OCI-LY1 (cell line): ENCODE data around the gene WDFY2.
"Not testable (repeated sequence)": the region's sequence is repeated elsewhere in the genome, so short reads cannot be mapped to it uniquely, and the experiment has no call there.

Source experiments
- H2AFZ ChIP-seq: fragments of 200-600 bp; sonication (generic), shearing (Covaris generic); 2 replicates; pipeline ENCODE4 v1.6.0; 2014; ENCODE audit warnings: antibody characterized with exemption, mild to moderate bottlenecking, low read length
- H3F3A ChIP-seq: fragments of 200-600 bp; sonication (generic), shearing (Covaris generic); 2 replicates; pipeline ENCODE4 v1.6.0; 2014; ENCODE audit warnings: mild to moderate bottlenecking, antibody characterized with exemption, low read length, moderate library complexity; ENCODE audit not compliant: insufficient read depth
- H3K27ac ChIP-seq: fragments of 200-600 bp; sonication (generic); 2 replicates; pipeline ENCODE4 v1.5.1; 2014; ENCODE audit warnings: low read length, mixed run types, mild to moderate bottlenecking, low read depth; ENCODE audit not compliant: poor library complexity, severe bottlenecking
- H3K27me3 ChIP-seq: fragments of 200-600 bp; sonication (generic); 2 replicates; pipeline ENCODE4 v1.6.0; 2014; ENCODE audit warnings: antibody characterized with exemption, mild to moderate bottlenecking, low read length, moderate library complexity; ENCODE audit not compliant: insufficient read depth
- H3K36me3 ChIP-seq: fragments of 200-600 bp; sonication (generic); 2 replicates; pipeline ENCODE4 v1.6.1; 2014; ENCODE audit warnings: mild to moderate bottlenecking, antibody characterized with exemption, low read length, moderate library complexity, mixed read lengths; ENCODE audit not compliant: insufficient read depth
- H3K4me1 ChIP-seq: fragments of 200-600 bp; sonication (generic); 2 replicates; pipeline ENCODE4 v1.5.1; 2014; ENCODE audit warnings: mild to moderate bottlenecking, low read length, moderate library complexity; ENCODE audit not compliant: insufficient read depth, severe bottlenecking
- H3K4me2 ChIP-seq: fragments of 200-600 bp; sonication (generic), shearing (Covaris generic); 2 replicates; pipeline ENCODE4 v1.6.1; 2014; ENCODE audit warnings: low read length
- H3K4me3 ChIP-seq: fragments of 200-600 bp; sonication (generic); 2 replicates; pipeline ENCODE4 v1.5.1; 2014; ENCODE audit warnings: low read length, low read depth, mild to moderate bottlenecking, mixed read lengths; ENCODE audit not compliant: poor library complexity, severe bottlenecking
- H3K79me2 ChIP-seq: fragments of 200-600 bp; shearing (Covaris generic); 2 replicates; pipeline ENCODE4 v1.6.1; 2016; ENCODE audit warnings: mixed run types, low read length, mixed read lengths; ENCODE audit not compliant: insufficient read depth
- H3K9ac ChIP-seq: fragments of 200-600 bp; sonication (generic), shearing (Covaris generic); 2 replicates; pipeline ENCODE4 v1.6.1; 2014; ENCODE audit warnings: mild to moderate bottlenecking, low read length, mixed read lengths
- H3K9me2 ChIP-seq: fragments of 200-600 bp; sonication (generic), shearing (Covaris generic); 2 replicates; pipeline ENCODE4 v1.6.1; 2014; ENCODE audit warnings: low read depth, mild to moderate bottlenecking, low read length, mixed read lengths
- H3K9me3 ChIP-seq: fragments of 200-600 bp; shearing (Covaris generic); 2 replicates; pipeline ENCODE4 v1.6.1; 2014; ENCODE audit warnings: low read length, mixed read lengths
- H4K20me1 ChIP-seq: fragments of 200-600 bp; sonication (generic), shearing (Covaris generic); 2 replicates; pipeline ENCODE4 v1.6.0; 2016; ENCODE audit warnings: mild to moderate bottlenecking, low read length; ENCODE audit not compliant: insufficient read depth
- EZH2 ChIP-seq: fragments of 200-600 bp; sonication (generic), shearing (Covaris generic); IDR thresholded peaks from 2 replicates; pipeline ENCODE4 v1.8.0; 2017; ENCODE audit warnings: borderline replicate concordance, mixed run types, mild to moderate bottlenecking, antibody characterized with exemption, low read length, moderate library complexity, mixed read lengths
- TF ChIP-seq, protein P1 (sequence below): fragments of 200-600 bp; sonication (generic), shearing (Covaris generic); IDR thresholded peaks from 2 replicates; pipeline ENCODE4 v1.5.1; 2017; ENCODE audit warnings: mild to moderate bottlenecking, antibody characterized with exemption, low read length, moderate library complexity, mixed read lengths

The WDFY2 gene

DNA sequence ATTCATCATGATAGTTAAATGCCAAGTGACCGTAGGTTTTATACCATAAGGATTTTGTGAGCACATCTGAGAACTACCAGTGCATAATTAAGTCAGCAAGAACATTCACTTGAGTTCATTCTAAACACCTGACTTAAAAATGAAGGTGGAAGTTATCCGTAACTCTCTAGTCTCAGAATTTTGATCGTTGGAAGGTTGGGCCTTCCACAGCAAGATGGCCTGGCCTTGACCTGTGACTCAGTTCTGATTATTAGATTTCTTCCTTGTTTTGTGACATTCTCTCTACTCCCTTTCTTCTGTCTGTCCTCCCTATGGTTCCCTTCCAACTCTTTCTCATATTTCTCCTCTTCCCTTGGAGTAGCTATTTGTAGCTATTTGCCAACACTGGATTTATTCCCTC, 20.0 kb upstream of the WDFY2 start:
- Histone ChIP-seq H4K20me1 (no peaks in the 10 kb centered on the region), H3K27ac (no peak overlapping the region), H3K9me3 (no peaks in the 10 kb centered on the region), H3K27me3 (no peaks in the 10 kb centered on the region), H3K4me1 (no peaks in the 10 kb centered on the region), H3F3A (no peaks in the 10 kb centered on the region), H3K9me2 (no peaks in the 10 kb centered on the region), H3K4me3 (no peak overlapping the region), H3K9ac (no peak overlapping the region), H2AFZ (no peak overlapping the region), H3K36me3 (no peaks in the 10 kb centered on the region), H3K4me2 (no peak overlapping the region), H3K79me2 (no peaks in the 10 kb centered on the region)
- TF ChIP-seq EZH2 = no peak
- TF ChIP-seq, protein P1, sequence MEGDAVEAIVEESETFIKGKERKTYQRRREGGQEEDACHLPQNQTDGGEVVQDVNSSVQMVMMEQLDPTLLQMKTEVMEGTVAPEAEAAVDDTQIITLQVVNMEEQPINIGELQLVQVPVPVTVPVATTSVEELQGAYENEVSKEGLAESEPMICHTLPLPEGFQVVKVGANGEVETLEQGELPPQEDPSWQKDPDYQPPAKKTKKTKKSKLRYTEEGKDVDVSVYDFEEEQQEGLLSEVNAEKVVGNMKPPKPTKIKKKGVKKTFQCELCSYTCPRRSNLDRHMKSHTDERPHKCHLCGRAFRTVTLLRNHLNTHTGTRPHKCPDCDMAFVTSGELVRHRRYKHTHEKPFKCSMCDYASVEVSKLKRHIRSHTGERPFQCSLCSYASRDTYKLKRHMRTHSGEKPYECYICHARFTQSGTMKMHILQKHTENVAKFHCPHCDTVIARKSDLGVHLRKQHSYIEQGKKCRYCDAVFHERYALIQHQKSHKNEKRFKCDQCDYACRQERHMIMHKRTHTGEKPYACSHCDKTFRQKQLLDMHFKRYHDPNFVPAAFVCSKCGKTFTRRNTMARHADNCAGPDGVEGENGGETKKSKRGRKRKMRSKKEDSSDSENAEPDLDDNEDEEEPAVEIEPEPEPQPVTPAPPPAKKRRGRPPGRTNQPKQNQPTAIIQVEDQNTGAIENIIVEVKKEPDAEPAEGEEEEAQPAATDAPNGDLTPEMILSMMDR = no peak

DNA sequence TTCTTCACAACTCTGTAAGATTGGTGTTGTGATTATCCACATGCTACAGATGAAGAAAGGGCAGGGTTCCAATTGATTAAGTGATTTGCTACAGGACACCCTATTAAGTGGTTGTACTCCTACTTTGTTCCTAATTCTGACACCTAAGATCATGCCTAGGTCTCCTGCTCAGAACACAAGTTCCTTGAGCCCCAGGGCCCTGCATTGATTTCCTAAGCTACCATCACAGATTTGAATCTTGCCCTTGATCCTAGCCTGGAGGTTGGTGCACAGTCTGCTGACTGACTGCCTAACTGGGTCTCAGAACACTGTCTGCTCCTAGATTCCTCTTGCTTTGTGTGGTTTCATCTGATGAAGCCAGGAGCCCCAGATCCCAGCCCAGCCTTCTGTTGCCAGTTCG, 19.6 kb upstream of the WDFY2 start:
- Histone ChIP-seq H3K79me2 (no peaks in the 10 kb centered on the region), H3K9me3 (no peaks in the 10 kb centered on the region), H3K36me3 (no peaks in the 10 kb centered on the region), H3K9ac (no peak overlapping the region), H3K4me3 (no peak overlapping the region), H3K4me2 (no peak overlapping the region), H3F3A (no peaks in the 10 kb centered on the region), H3K9me2 (no peaks in the 10 kb centered on the region), H3K4me1 (no peaks in the 10 kb centered on the region), H4K20me1 (no peaks in the 10 kb centered on the region), H3K27ac (no peak overlapping the region), H3K27me3 (no peaks in the 10 kb centered on the region), H2AFZ (no peak overlapping the region)
- TF ChIP-seq, protein P1 = no peak
- no peak for TF ChIP-seq EZH2

DNA sequence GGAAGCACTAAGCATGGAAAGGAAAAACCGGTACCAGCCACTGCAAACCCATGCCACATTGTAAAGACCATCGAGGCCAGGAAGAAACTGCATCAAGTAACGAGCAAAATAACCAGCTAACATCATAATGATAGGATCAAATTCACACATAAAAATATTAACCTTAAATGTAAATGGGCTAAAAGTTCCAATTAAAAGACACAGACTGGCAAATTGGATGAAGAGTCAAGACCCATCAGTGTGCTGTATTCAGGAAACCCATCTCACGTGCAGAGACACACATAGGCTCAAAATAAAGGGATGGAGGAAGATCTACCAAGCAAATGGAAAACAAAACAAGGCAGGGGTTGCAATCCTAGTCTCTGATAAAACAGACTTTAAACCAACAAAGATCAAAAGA, 15.3 kb upstream of the WDFY2 start:
- H3K4me2 ChIP-seq, H2AFZ ChIP-seq, H3K4me1 ChIP-seq, H3K79me2 ChIP-seq, H3K27ac ChIP-seq, H3K9me2 ChIP-seq, H4K20me1 ChIP-seq, H3K36me3 ChIP-seq, H3K27me3 ChIP-seq, H3K9ac ChIP-seq, H3K9me3 ChIP-seq, H3F3A ChIP-seq, H3K4me3 ChIP-seq: not testable (repeated sequence)

DNA sequence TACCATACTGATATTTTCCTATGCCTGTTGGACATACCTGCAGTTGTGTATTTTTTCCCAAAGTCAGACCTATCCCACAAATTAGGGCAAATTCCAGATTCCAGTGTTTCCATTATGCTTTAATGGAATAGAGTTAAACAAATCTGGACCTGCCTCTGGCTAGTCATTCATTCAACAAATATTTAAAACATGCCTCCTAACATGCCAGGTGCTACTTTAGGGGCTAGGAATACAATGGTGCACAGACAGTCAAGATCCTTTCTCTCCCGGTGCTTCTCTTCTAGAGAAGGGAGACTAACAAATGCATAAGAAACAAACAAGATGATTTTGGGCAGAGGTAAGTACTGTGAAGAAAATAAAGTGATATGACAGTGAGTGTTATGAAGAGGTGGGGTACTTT, 7.5 kb upstream of the WDFY2 start:
- Histone ChIP-seq H3K4me1 (no peaks in the 10 kb centered on the region), H3K36me3 (no peaks in the 10 kb centered on the region), H3K27me3 (no peaks in the 10 kb centered on the region), H3K4me2 (no peak overlapping the region), H3F3A (no peaks in the 10 kb centered on the region), H3K27ac (no peak overlapping the region), H4K20me1 (no peaks in the 10 kb centered on the region), H3K9me3 (no peaks in the 10 kb centered on the region), H3K4me3 (no peak overlapping the region), H3K9me2 (no peaks in the 10 kb centered on the region), H3K79me2 (no peaks in the 10 kb centered on the region), H2AFZ (no peak overlapping the region), H3K9ac (no peak overlapping the region)
- TF ChIP-seq, protein P1 = no peak
- TF ChIP-seq EZH2 = no peak
